Measurements from ENCODE around the gene CBR3.

CBR3 gene

DNA sequence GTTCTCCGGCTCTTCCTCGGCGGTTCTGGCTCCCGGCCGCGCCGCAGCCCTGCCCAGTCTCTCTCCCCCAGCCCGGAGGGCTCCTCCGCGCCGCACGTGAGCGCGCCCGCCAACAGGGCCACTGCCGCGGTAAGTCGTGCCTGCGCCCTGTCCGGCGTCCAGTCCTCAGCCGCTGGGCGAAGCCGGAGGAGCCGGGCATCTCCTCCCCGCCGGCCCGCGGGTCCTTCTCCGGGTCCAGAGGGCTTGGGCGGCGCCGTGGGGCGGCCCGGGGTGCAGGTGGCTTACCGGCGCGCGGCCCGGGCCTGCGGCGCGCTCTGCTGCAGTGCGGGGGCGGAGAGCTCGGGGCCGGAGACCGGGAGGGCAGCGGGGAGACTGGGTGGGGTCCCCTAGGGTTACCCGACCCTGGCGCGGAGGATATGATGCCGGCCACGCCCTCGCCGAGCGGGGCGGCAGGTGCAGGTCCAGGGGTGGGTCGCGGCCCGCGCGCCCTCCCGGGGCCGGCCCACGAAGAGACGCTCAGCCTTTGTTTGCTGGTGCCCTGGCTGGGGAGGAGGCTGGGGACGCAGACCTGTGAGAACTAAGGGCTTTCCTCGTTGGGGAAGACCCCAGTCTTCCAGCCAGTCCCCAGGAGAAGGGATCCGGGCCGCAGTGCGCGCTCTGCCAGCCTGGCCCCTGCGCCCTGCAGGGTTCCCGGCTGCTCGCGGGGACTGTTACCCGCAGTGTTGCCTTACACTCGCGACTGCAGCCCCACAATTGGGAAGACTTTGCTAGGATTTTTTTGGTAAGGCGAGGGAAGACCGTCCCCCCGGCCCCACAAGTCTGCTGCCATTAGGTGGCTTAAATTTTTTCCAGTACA is 22.2 kb downstream of the CBR3 start, which contains the start of gene DOP1B:
Gene DOP1B, plus strand, starts transcription at position 10 of the 856 bp plus-strand sequence. CDS start 7,910 bp downstream, outside the sequence.
- DNase-seq: peak; percentile 37

DNA sequence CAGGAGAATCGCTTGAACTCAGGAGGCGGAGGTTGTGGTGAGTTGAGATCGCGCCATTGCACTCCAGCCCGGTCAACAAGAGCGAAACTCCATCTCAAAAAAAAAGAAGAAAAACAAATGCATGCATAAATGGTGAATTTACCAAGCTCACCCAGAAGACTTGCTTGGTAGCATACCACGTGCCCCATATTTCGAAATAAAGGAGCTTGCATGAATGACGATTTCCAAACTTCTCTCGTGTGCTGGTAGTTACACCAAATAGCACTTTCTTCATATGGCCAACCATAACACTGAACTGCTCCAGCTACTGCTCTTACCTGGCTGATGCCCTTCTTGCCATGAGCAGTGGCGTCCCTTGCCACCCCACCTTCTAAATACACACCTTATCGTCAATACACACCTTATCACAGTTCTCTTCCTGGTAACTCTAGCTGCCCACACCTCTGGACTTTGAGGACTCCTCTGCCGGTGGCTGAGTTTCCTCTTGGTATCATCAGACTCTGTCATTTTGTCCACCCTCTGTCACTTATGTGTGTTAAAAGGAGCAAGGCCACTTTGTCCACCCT is 24.6 kb downstream of the CBR3 start:
- no peak for DNase-seq

DNA sequence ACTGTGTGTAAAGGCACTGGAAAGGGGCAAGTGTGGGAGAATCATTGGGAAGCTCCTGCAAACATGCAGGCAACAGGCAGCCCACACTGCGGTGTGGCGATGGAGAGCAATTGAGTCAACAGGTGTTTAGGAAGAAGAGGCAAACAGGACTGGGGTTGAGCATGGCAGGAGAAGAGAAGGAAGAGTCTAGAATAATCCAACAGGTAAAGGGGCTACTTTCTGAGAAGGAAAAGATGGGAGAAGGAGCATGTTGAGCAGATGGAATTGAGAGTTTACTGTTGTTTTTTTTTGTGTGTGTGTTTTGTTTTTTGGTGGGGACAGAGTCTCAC is 25.9 kb downstream of the CBR3 start:
- DNase-seq: no peak

- DNase-seq: no peak
Measured at GRCh38 chr21:36162631-36163030, 27.8 kb downstream of the CBR3 start.

- no peak for DNase-seq
Measured at GRCh38 chr21:36163750-36164741, 29.2 kb downstream of the CBR3 start.

- no peak for DNase-seq
Measured at GRCh38 chr21:36165356-36165755, 30.5 kb downstream of the CBR3 start.

GRCh38 chr21:36166705-36167104 is 31.8 kb downstream of the CBR3 start:
- no peak for DNase-seq

GRCh38 chr21:36167541-36167940 is 32.7 kb downstream of the CBR3 start:
- no peak for DNase-seq

- no peak for DNase-seq
Measured at GRCh38 chr21:36169470-36170128, 34.7 kb downstream of the CBR3 start.

- no peak for DNase-seq
Measured at GRCh38 chr21:36170823-36171222, 35.9 kb downstream of the CBR3 start.

- DNase-seq: no peak
Measured at GRCh38 chr21:36171336-36171735, 36.5 kb downstream of the CBR3 start.

- DNase-seq: no peak
Measured at GRCh38 chr21:36171741-36172331, 37.0 kb downstream of the CBR3 start.

DNA sequence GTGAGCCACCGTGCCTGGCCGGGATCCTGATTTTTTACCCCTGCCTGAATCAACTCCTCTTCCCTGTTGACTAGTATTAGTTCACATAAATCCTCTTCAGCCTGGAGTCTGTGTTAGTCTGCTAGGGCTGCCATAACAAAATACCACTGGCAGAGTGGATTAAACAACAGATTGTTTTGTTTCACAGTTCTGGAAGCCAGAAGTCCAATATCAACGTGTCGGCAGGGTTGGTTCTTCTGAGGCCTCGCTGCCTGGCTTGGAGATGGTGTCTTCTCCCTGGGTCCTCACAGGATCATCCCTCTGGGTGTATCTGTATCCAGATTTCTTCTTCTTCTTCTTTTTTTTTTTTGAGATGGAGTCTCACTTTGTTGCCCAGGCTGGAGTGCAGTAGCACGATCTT is 39.9 kb downstream of the CBR3 start:
- no peak for DNase-seq

DNA sequence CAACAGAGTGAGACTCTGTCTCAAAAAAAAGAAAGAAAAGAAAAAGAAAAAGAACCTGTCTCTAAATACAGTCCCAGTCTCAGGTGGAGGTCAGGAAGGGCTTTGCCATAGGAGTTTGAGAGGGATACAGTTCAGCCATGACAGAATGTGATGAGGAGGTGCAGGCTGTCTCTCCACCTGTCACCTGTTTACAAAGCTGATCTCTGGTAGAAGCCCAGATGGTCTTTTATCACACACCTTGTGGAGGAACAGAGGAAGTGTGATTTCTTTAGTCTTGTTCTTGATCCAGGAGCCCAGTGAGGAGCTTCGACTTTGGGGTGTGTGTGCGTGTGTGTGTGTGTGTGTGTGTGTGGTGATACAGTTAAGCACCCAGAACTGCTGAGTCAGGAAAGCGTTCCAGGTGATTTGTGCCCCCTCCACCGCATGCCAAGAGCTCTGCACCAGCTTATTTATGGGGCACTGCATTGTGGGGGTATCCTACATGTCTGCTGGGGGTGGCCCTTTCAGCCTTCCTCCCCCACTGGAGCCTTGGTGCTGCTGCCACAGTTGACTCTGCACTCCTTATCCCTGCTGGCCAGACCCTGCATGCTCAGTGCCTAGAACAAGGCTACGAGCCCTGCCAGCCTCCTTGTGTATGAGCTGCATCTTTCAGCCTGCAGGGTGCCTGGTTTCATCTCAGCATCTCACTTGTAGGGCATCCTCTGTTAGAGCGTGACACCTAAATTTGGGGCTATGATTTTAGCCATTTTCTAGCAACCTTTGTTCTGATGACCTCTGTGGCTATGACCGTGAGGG is 41.1 kb downstream of the CBR3 start:
- DNase-seq: no peak

- no peak for DNase-seq
Measured at GRCh38 chr21:36178349-36178748, 43.5 kb downstream of the CBR3 start.

- DNase-seq: no peak
Measured at GRCh38 chr21:36179145-36179544, 44.3 kb downstream of the CBR3 start.

DNA sequence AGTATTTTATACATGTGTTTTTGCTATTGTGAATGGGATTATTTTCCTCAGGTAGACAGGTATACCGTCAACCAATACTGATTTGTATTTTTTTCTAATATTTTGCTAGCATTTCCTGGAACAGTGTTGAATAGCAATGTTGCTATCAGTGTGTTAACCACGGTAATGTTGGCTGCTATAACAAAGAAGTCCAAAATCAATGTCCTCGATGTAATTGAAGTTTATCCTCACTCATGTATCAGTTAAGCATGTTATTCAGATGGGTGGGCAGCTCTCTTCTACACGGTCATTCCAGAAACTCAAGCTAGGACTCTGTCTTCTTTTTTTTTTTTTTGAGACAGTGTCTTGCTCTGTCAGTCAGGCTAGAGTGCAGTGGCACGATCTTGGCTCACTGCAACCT is 46.1 kb downstream of the CBR3 start:
- no peak for DNase-seq

DNA sequence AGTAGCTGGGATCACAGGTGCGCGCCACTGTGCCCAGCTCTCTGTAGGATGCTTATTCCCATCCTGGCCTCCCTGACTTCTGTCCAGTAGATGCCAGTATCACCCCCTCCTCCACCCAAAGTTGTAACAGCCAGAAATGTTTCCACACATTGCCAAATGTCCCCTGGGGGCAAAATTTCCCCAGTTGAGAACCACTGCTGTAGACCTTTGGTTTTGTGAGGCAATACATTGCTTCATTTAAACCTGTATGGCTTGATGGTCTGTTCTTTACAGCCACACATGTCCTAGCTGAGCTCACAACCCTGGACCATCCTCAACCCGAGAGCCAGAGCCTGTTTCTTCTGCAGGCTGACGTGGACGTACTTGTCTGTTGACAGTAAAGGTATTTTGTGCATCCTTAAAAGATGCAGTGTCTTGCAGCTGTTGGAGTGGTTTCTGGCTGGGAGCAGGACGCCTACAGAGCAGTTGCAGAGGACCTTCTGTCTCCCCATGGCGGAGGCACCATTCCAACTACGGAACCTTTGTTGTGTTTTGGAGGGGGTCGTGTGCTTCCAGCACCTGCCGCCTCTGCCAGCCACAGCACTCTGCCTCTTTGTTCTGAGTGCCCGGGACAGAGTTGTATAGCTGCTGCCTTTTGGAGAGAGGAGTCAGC is 48.4 kb downstream of the CBR3 start:
- DNase-seq: no peak

DNA sequence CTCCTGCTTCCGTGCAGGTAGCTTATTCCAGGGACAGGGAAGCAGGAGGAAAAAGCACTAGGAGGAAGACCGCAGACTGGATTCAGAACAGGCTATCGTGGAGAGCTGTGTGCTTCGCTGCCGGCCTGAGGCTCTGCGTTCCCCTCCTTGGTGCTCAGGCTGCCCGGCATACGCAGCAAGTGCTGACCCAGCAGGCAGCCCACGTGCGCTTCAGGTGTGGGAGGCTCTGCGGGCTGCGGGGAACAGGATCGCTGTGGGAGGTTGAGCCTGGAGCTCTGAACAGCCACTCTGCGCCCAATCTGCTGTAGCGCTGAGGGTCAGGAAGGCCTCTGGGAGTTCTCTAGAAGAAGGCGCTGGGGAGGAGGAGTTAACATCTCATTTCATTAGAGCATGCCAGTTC is 49.7 kb downstream of the CBR3 start:
- no peak for DNase-seq

GRCh38 chr21:36185523-36185922 is 50.6 kb downstream of the CBR3 start:
- DNase-seq: no peak

DNA sequence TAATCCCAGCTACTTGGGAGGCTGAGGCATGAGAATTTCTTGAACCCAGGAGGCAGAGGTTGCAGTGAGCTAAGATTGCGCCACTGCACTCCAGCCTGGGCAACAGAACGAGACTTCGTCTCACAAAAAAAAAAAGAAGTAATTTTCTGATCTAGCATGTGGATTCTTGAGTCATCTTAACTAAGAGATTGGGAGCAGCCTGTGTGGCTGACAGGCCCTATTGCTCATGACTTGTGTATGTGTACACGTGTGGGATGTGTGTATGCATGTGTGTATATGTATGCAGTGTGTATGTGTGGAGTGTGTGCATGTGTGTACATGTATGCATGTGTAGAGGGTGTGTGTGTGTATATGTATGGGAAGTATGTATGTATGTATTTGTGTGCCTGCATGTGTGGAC is 51.2 kb downstream of the CBR3 start:
- DNase-seq: no peak

Data from CD4-positive, alpha-beta T cell treated with Interleukin-21 for 1 hour (primary cell).